HG03060 (cell line): ENCODE results near the gene ZCCHC14.
A peak's percentile ranks its signal among the peaks of the same experiment; 100 is the strongest.

Experiments
- ATAC-seq: cut with Tn5 transposase; IDR thresholded peaks from one replicate; pipeline ENCODE4 v1.9.1; 2021; ENCODE audit warnings: low read depth, moderate number of reproducible peaks; ENCODE audit not compliant: unreplicated experiment

ZCCHC14 gene

DNA sequence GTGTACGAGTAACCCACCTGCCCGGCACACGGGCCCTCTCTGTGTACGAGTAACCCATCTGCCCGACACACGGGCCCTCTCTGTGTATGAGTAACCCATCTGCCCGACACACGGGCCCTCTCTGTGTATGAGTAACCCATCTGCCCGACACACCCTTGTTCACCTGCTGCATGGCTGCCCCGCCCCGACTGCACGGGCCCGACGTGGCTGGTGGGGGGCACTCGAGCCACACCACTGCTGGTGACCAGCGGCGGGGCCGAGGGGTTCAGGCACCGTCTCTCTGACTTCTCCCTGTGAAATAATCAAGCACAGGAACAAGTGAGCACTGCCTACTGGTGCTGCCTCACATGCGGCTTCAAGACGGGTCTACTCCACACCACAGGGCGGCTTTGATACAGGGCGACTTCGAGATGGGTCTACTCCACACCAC is 78.6 kb downstream of the ZCCHC14 start:
- no peak for ATAC-seq

DNA sequence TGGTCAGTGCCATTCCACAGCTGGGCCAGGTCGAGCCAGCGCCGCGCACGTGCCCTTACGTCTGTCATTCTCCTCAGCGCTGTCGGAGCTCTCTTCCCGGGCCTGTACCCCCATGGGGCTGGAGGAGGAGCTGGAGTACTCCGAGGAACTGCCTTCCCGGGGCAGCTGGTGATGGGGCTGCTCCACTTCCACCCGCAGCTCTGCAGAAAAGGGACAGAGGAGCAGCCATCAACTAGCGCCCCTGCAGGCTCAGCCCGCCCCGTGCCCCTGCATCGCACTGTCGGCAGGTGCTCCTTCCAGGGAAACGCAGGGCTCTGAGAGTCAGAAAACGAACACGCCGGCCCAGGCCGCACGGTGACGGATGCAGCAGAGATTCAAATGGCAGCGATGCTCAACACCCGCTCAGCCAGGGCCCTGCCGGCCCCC is 79.8 kb downstream of the ZCCHC14 start:
- ATAC-seq: no peak

GRCh38 chr16:87412371-87412995 is 80.3 kb downstream of the ZCCHC14 start:
- ATAC-seq: no peak

- ATAC-seq: no peak
These were observed 81.2 kb downstream of the ZCCHC14 start for GRCh38 chr16:87411375-87412271.

DNA sequence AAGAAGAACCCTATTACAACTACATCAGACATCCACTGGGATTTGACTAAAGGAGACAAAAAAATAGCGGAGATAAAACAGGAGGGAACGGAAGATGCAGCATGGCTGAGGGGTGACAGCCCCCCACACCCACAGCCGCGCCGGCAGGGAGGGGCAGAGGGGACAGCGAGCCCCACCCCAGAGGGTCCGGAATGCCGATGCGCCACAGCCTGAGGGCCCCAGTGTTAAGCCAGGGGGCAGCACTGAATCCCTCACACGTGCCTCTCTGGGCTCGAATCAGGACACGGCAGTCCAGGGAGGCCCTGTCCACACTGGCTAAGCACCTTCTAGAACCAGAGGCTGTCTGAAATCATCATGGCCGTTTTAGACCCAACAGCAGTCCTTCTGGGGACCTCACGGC is 81.9 kb downstream of the ZCCHC14 start:
- no peak for ATAC-seq

DNA sequence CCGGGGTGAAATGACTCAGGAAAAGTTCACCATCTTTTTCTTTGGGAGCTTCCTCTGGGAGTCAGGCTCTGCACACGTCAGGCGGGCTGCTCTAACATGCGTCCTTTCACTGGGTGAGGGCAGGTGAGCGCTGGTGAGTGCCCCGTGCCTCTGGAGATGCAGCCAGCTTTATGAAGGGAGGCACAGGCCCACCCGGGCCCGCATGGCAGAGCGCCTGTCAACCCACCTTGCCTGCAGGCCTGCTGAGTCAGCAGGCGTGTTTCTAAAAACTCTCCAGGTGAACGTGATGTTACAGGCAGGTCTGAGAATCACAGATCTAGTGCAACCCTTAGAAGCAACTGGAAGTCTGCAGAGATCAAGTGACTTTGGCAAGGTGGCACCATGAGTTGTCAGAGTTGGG is 82.3 kb downstream of the ZCCHC14 start:
- ATAC-seq: no peak

DNA sequence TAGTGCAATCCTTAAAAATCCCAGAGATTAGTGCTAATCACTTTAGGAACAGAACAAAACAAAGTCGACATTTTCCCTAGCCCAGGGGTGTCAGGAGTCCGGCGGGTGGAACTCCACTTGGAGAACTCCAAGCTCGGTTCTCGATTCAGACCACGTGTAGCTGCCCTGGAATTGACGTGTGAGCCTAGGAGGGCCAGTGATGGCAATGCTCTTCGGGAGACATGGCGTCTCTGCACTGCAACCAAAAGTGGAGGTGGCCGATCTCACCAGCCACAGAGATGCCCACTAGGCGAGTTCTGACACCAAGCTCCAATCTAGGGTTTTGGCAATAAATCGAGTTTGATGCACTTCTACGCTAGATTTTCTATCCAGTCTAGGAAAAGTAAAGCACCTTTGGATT is 83.0 kb downstream of the ZCCHC14 start:
- ATAC-seq: no peak

DNA sequence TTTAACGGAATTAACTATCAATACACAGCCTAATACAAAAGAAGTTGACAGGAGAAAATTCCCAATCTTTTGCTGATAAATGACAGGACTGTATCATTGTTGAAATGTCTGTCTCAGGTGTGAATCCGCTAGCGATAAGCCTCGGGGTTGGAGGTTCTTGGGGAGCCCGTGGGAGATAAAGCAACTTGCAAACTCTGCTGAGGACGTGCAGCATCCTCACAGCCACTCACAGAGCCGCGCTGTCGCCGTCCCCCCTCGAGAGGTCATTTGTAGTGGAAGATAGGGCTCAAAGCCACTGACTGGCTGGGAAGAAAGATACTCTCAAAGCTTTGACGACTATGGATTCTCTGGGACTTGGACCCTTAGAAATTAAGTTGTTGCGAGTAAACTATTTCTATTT is 83.7 kb downstream of the ZCCHC14 start:
- no peak for ATAC-seq

GRCh38 chr16:87407511-87408112 is 85.2 kb downstream of the ZCCHC14 start:
- ATAC-seq: peak; percentile 70

- no peak for ATAC-seq
These were observed 86.2 kb downstream of the ZCCHC14 start for GRCh38 chr16:87406495-87407088.

GRCh38 chr16:87404764-87405625 is 87.8 kb downstream of the ZCCHC14 start:
- no peak for ATAC-seq

GRCh38 chr16:87395181-87395842 is 97.5 kb downstream of the ZCCHC14 start:
- ATAC-seq: no peak

- ATAC-seq: no peak
These were observed 99.2 kb downstream of the ZCCHC14 start for GRCh38 chr16:87393680-87394055.

- ATAC-seq: no peak
These were observed 99.8 kb downstream of the ZCCHC14 start for GRCh38 chr16:87392821-87393679.

GRCh38 chr16:87391950-87392820 is 100.6 kb downstream of the ZCCHC14 start, which contains the start of gene MAP1LC3B:
Gene MAP1LC3B, plus strand, starts transcription at chr16:87392336. Its CDS starts 92 bp downstream, at chr16:87392428.
- peak; percentile 31 for ATAC-seq

GRCh38 chr16:87391324-87391949 is 101.4 kb downstream of the ZCCHC14 start:
- no peak for ATAC-seq

DNA sequence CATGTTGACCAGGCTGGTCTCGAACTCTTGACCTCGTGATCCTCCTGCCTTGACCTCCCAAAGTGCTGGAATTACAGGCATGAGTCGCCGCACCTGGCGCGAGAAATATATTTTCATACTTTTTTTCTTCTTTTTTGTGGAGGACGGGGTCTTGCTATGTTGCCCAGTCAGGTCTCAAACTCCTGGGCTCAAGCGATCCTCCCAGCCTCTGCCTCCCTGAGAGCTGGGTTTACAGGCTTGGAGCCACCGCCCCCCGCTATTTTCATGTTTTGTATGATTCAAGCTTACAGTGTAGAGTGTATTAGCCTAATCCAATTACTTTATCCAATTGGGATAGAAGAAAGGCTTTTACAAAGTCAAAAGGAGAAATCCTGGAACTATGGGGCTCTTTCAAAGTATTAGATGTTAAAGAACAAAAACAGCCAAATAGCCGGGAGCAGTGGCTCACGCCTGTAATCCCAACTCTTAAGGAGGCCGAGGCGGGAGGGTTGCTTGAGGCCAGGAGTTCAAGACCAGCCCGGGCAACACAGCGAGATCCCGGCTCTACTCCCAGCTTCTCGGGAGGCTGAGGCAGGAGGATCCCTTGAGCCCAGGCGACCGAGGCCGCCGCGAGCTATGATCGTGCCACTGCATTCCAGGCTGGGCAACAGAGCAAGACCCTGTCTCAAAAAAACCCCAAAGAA is 102.0 kb downstream of the ZCCHC14 start:
- ATAC-seq: no peak
